ENCODE measurements around the gene WNT2B. TPM values are rescaled to one million over a fixed set of nuclear protein-coding genes. Genes with fewer than 3 reads are reported as not detected.
A peak's percentile ranks its signal among the peaks of the same experiment; 100 is the strongest.

The WNT2B gene
- total RNA-seq, 1 donor from 2014 or later, result 6.0 TPM

- H3K36me3 Mint-ChIP-seq (ENCODE audit: low read depth), result peaks cover 5% of the 10 kb centered on the region
- no peaks in the 10 kb centered on the region for H3K9me3 Mint-ChIP-seq (ENCODE audit: low read depth)
- no peak for TF ChIP-seq CTCF (IDR thresholded peaks at IDR 0.05)
- peaks cover 1% of the 10 kb centered on the region for H3K27me3 Mint-ChIP-seq (ENCODE audit: low read depth)
- no peak overlapping the region for H3K27ac Mint-ChIP-seq (ENCODE audit: unreplicated experiment)
- DNase-seq (ENCODE audit: low spot score), result no peak
- H3K4me3 Mint-ChIP-seq (ENCODE audit: unreplicated experiment), result no peak overlapping the region
- peaks cover 15% of the 10 kb centered on the region for H3K4me1 Mint-ChIP-seq (ENCODE audit: low read depth)
These were observed 8.9 kb downstream of the WNT2B start for GRCh38 chr1:112517646-112518045.

GRCh38 chr1:112518186-112518585 lies 9.4 kb downstream of the WNT2B start:
- H3K4me3 Mint-ChIP-seq (ENCODE audit: unreplicated experiment), result no peak overlapping the region
- no peak for DNase-seq (ENCODE audit: low spot score)
- H3K4me1 Mint-ChIP-seq (ENCODE audit: low read depth), result peaks cover 20% of the 10 kb centered on the region
- TF ChIP-seq CTCF (IDR thresholded peaks at IDR 0.05), result no peak
- no peaks in the 10 kb centered on the region for H3K9me3 Mint-ChIP-seq (ENCODE audit: low read depth)
- H3K27ac Mint-ChIP-seq (ENCODE audit: unreplicated experiment), result no peak overlapping the region
- H3K27me3 Mint-ChIP-seq (ENCODE audit: low read depth), result peaks cover 1% of the 10 kb centered on the region
- peaks cover 5% of the 10 kb centered on the region for H3K36me3 Mint-ChIP-seq (ENCODE audit: low read depth)

- no peak for DNase-seq (ENCODE audit: low spot score)
- Mint-ChIP-seq H3K9me3 (ENCODE audit: low read depth) (no peaks in the 10 kb centered on the region), H3K27me3 (ENCODE audit: low read depth) (peaks cover 1% of the 10 kb centered on the region), H3K27ac (ENCODE audit: unreplicated experiment) (no peak overlapping the region), H3K4me3 (ENCODE audit: unreplicated experiment) (no peak overlapping the region), H3K4me1 (ENCODE audit: low read depth) (peaks cover 39% of the 10 kb centered on the region), H3K36me3 (ENCODE audit: low read depth) (peaks cover 7% of the 10 kb centered on the region)
- TF ChIP-seq CTCF (IDR thresholded peaks at IDR 0.05), result no peak
These were observed 11.4 kb downstream of the WNT2B start for GRCh38 chr1:112520166-112520565.

- H3K27ac Mint-ChIP-seq (ENCODE audit: unreplicated experiment), result peak overlapping the region; percentile 68
- H3K27me3 Mint-ChIP-seq (ENCODE audit: low read depth), result no peaks in the 10 kb centered on the region
- peaks cover 8% of the 10 kb centered on the region for H3K36me3 Mint-ChIP-seq (ENCODE audit: low read depth)
- H3K9me3 Mint-ChIP-seq (ENCODE audit: low read depth), result no peaks in the 10 kb centered on the region
- TF ChIP-seq CTCF (IDR thresholded peaks at IDR 0.05), result no peak
- H3K4me1 Mint-ChIP-seq (ENCODE audit: low read depth), result peaks cover 42% of the 10 kb centered on the region
- DNase-seq (ENCODE audit: low spot score), result no peak
- H3K4me3 Mint-ChIP-seq (ENCODE audit: unreplicated experiment), result no peak overlapping the region
These were observed 13.9 kb downstream of the WNT2B start for GRCh38 chr1:112522621-112523020.

- peaks cover 8% of the 10 kb centered on the region for H3K36me3 Mint-ChIP-seq (ENCODE audit: low read depth)
- peaks cover 59% of the 10 kb centered on the region for H3K4me1 Mint-ChIP-seq (ENCODE audit: low read depth)
- no peak for DNase-seq (ENCODE audit: low spot score)
- no peak overlapping the region for H3K4me3 Mint-ChIP-seq (ENCODE audit: unreplicated experiment)
- no peaks in the 10 kb centered on the region for H3K27me3 Mint-ChIP-seq (ENCODE audit: low read depth)
- no peaks in the 10 kb centered on the region for H3K9me3 Mint-ChIP-seq (ENCODE audit: low read depth)
- TF ChIP-seq CTCF (IDR thresholded peaks at IDR 0.05), result no peak
- peak overlapping the region; percentile 81 for H3K27ac Mint-ChIP-seq (ENCODE audit: unreplicated experiment)
These were observed 15.5 kb downstream of the WNT2B start for GRCh38 chr1:112524251-112524650.

Measured in chondrocyte (in vitro differentiated cells).